ENCODE measurements around the gene FMOD.
"Not testable (repeated sequence)": the region's sequence is repeated elsewhere in the genome, so short reads cannot be mapped to it uniquely, and the experiment has no call there.

Gene FMOD

DNA sequence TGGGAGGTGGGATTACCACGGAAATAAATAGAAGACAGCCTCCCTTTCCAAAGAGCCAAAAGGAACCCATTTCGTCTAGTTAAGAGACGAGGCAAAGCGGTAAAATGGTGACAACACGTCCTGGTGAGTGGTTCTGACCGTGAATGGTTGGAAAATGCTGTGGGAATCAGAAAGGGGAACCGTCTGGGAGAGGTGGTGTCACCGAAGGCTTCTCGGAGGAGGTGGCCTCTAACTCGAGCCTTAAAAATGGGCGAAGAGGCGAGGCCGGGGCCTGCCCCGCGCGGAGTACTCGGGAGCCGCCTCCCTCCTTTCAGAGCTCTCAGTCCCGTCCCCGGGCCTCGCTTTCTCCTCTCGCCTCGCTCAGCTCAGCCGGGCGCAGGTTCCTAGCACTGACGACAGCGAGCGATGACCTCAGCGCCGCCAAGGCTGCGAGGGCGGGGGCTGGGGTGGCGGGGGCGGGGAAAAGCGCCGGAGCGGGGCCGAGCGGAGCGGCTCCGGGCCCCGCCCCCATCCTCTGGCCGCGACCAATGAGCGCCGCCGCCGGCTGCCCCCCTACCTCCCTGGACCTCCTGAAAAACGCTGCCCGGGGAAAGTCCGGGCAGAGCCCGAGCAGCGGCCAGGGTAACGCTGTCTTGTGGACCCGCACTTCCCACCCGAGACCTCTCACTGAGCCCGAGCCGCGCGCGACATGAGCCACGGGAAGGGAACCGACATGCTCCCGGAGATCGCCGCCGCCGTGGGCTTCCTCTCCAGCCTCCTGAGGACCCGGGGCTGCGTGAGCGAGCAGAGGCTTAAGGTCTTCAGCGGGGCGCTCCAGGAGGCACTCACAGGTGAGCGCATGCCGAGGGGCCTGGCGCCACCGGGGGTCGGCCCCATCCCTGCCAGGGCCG, 45.8 kb downstream of the FMOD start, which contains the start of gene BTG2:
Gene BTG2, plus strand, starts transcription at position 601 of the 890 bp plus-strand sequence. Its CDS starts 88 bp downstream, at position 689.
- peak; percentile 93 to 97 (median 94) for DNase-seq

DNA sequence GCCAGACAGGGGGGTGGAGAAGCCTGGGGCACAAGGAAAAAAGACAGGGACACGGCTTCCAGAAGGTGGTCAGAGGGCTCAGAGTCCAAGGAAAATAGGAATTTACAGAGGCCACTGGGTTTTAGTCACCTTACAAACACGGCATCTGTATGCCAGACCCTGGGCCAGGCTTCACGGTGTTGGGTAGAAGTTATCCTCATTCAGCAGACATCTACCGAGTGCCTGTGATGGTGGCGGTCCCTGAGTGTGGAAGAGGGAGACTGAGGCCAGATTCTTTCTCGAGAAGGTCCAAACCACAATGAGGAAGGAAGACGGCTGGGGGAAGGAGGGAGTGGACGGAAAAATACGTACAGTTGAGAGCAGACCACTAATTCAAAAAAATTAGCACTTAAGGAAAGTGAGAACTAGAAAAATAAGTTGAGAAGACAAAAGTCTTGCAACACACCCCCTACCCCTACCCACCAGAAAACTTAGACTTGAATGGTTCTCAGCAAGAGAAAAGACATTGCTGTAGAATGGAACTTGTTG, 46.5 kb downstream of the FMOD start:
- DNase-seq = no peak

DNA sequence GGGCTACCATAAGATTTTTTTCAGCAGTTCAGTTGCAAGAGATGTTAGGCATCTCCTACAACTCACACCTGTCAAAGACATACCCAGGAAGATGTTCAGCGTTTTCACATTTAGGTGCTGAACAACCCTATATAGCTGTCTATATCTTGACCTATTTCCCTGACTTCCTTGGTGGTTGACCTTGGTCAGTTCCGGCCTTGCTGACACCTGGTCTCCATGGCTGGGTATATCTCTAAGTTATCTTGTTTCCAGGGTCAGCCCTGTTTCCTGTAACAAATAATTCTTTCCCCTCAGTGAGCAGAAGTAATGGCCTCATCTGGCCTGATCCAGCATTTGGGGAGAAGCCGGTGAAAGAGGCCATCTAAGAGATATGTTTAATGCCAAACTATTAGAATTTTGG, 48.0 kb downstream of the FMOD start:
- no peak for DNase-seq

DNA sequence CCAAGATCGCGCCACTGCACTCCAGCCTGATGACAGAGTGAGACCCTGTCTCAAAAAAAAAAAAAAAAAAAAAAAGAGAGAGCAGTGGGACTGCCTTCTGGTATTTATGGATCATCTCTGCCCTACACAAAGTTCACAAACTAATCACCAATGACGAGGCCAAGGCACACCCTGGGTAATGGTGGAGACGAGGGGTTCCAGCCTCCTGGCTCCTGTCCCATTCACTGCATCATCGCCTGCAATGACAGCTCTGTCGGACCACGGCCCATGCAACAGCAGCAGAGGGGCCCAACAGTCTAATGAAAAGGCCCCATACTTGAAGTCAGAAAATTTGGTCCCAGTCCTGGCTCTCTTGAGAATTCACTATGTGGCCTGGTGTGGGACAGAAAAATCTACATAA, 48.5 kb downstream of the FMOD start:
- DNase-seq = no peak

DNA sequence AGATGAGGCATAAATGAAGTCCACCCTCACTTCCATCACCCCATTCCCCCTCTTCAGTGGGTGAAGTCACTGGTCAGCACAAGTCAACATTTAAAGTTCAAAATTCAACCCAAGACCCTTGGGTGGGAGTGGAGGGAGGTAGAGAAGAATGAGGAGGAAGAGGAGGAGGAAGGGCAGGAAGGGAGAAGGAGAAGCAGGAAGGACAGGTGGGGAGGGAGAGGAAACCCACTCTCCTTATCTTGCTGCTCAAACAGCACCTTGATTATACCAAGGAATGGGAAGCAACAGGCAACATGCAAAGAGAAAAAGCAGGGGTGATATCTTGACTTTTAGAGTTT, 49.6 kb downstream of the FMOD start:
- no peak for DNase-seq

DNA sequence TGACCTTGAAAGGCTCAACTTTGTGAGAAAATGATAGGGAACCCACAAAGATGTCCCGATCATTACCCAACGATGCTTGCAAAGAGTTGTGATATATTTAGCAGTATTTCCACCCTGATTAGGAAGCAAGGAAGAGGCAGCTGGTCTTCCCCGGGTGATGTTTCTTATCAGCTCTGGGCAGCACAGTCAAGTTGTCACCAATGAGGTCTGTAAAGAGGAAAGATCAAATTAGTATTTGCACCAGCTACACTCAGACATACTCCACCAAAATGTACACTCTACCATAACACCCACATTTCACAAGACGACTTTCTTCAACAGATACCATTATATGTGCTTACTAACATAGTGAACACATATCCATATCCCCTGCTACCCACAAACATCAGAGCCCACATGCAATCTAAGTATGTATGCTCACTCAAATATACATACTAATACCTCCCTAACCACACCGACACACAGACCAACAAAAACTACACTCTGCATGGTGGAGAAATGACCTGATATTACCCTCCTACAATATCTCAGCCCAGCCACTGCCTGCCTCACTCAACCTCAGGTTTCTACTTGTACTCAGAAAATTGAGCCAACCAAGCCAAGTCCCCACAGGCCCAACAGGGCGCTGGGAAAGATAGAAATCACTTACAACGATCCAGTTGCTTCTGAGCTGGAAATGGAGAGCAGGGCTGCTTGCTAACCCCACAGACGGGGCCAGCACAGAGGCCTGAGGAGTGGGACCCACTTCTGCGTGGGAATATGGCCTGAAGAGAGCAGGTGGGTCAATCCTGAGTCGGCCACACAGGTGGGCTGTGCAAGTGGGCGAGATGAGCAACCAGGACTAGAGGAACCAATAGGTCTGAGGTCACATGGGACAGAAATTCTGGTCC, 50.2 kb downstream of the FMOD start:
- no peak for DNase-seq

DNA sequence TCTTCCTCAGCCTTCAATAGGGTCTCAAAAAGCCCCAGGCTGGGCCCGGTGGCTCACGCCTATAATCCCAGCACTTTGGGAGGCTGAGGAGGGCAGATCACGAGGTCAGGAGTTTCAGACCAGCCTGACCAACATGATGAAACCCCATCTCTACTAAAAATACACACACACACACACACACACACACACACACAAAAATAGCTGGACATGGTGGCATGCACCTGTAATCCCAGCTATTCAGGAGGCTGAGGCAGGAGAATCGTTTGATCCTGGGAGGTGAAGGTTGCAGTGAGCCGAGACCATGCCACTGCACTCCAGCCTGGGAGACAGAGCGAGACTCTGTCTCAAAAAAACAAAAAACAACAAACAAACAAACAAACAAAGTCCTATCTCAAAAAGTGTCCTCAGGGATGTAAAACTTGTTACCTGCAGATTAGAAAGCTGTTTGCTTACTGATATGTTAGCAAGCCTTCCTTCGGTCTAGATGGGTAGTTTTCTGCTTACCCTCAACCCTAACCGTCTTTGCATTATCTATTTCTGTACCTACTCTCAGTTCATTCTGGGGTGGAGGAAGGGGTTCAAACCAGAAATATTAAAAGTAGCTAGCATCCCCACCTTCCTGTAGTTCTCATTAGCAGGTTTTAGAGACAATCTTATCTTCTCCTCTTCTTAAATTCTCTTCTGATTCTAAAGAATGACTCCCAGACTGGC, 51.0 kb downstream of the FMOD start:
- not testable (repeated sequence) for DNase-seq

DNA sequence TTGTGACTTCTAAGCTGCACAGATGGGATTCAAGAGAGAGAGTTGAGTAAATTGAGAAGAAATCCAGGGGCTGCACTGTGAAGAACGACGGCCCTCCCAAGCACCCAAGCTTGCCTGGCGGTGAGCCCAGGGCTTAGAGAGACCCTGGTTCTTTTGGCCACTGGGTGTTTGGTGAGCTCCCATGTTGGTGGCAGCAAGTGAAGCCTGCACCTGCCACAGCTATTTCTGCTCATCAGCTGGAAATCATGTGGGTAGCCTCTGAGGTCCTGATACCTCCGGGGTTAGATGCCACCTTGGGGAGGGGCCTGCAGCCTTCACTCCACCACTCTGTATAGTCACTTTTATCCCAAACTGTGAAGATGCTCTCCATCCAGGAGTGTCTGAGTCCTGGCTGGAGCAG, 51.8 kb downstream of the FMOD start:
- DNase-seq = no peak

DNA sequence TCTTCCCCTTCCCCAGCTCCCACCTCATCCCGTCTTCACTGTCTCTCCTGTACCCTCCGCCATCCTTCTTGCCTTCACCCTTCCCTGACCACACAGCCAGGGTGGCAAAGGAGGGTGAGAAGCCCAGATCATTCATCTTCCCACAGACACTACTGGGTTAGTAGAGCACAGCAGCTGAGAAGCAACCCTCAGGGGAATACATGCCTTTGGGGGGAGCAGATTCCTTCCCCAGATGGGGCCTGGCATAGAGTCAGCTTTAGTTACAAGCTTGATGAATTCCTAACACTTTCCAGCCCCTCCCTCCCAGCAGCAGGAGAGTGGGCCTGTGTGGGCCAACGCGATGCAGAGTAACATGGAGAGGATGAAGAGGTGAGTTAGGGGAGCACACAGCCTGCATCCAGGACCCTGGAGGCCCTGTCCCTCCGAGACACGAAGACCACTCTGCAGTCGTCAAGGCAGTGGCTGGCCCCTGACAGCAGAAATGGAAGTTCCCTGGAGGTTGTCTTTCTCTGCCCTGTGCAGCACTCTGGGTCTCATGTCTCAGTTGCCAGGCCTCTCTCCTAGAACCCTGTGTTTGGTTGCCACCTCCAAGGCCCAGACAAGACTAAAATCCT, 54.4 kb downstream of the FMOD start:
- DNase-seq = no peak

DNA sequence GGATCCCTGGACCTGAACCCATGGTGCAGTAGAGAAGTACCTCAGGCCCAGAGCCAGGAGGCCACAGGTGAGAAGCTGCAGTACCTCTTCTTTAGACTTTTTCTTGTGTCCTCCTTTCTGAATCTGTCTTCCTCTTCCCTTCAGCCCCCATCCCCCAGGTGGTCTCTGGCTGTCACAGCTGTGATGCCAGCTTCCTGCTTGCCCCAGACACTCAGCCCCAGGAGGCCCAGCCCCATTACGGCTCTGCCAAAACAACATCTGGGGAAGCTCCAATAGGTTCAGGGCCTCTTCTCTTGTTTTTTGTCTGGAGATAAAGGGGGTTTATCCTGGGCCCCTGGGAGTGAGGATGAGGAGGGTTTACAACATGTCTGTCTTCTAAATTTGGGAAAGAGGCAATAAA, 55.1 kb downstream of the FMOD start:
- no peak for DNase-seq

DNA sequence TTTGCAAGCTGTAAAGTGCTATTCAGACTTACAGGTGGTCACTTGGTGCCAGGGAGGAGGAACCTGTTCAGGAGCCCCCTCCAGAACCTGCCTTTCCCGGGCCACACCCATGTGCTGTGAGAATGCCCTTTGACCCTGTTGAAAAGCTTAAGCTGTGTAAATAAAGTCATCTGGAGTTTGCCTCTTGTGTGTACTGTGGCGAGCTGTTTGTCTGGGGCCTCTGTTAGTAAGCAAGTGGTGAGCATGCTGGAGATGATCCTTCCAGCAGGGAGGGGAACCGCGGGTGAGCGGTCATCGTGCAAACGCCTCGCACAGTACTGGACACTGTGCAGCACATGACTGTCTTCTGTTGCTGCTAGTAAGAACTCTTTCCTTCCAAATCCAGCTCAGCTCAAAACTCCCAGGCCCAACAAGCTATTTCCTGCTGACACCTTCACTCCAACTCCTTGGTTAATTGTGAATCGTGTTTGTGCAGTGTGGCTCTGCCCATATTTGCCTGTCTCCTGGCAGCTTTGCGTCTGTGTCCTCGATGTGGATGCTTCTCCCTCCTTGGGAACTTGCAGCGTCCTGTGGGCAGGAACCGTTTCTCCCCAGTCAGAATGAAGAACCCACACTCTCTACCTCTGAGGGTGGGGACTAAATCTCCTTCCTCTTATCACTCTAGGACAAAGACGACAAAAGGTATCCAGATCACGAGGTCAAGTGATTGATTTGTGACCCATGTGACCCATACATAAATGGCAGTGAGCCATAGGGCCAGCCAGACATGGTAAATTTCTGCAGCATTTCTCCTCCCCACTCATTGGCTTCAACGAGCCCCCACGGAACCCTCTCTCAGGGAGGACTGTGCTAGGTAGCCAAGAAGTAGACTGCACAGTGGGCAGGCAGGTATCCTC, 59.5 kb downstream of the FMOD start:
- DNase-seq = peak; percentile 63 to 86 (median 72)
